Measurements from ENCODE around the gene GMDS. TPM values are rescaled to one million over a fixed set of nuclear protein-coding genes. Genes with fewer than 3 reads are reported as not detected.

Gene GMDS
- total RNA-seq, 2 experiments from 2014 or later, result 36.6 to 42.8 TPM

DNA sequence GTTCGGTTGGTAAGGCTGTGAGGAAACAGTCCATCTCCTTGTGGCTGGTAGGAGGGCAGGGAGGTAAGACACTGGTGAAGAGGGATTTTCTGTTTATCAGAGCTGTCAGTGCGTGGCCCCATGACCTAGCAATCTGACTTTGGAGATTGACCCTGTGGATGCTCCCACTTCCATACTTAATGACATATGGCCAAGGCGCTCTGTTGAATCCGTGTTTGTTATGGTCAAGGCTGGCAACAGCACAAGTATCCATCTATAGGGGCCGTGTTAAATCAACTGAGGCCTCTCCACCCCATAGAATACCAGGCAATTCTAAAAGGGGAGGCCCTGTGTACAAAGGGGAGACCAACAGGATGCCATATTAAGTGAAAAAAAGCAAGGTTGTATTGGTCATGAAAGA lies 661.3 kb downstream of the GMDS start:
- TF ChIP-seq, protein P1, sequence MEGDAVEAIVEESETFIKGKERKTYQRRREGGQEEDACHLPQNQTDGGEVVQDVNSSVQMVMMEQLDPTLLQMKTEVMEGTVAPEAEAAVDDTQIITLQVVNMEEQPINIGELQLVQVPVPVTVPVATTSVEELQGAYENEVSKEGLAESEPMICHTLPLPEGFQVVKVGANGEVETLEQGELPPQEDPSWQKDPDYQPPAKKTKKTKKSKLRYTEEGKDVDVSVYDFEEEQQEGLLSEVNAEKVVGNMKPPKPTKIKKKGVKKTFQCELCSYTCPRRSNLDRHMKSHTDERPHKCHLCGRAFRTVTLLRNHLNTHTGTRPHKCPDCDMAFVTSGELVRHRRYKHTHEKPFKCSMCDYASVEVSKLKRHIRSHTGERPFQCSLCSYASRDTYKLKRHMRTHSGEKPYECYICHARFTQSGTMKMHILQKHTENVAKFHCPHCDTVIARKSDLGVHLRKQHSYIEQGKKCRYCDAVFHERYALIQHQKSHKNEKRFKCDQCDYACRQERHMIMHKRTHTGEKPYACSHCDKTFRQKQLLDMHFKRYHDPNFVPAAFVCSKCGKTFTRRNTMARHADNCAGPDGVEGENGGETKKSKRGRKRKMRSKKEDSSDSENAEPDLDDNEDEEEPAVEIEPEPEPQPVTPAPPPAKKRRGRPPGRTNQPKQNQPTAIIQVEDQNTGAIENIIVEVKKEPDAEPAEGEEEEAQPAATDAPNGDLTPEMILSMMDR (IDR thresholded peaks at IDR 0.05), result no peak
- peaks cover 14% of the 10 kb centered on the region for H3K27me3 Mint-ChIP-seq
- no peak overlapping the region for H3K4me3 Mint-ChIP-seq
- H3K9me3 Mint-ChIP-seq, result no peaks in the 10 kb centered on the region
- intact Hi-C loops (cut with micrococcal nuclease), result no loop called here
- H3K4me1 Mint-ChIP-seq (ENCODE audit: low read depth), result no peaks in the 10 kb centered on the region
- ATAC-seq (no peak), DNase-seq (no peak)
- no peaks in the 10 kb centered on the region for H3K36me3 Mint-ChIP-seq (ENCODE audit: low read depth)
- ChIA-PET CTCF (interaction anchor here (0.8 kb wide), 1 partner anchor 1402 kb away, joined by 3 read pairs; no protein-coding TSS in a partner anchor), POLR2A (no interaction called here)
- no peak overlapping the region for H3K27ac Mint-ChIP-seq

DNA sequence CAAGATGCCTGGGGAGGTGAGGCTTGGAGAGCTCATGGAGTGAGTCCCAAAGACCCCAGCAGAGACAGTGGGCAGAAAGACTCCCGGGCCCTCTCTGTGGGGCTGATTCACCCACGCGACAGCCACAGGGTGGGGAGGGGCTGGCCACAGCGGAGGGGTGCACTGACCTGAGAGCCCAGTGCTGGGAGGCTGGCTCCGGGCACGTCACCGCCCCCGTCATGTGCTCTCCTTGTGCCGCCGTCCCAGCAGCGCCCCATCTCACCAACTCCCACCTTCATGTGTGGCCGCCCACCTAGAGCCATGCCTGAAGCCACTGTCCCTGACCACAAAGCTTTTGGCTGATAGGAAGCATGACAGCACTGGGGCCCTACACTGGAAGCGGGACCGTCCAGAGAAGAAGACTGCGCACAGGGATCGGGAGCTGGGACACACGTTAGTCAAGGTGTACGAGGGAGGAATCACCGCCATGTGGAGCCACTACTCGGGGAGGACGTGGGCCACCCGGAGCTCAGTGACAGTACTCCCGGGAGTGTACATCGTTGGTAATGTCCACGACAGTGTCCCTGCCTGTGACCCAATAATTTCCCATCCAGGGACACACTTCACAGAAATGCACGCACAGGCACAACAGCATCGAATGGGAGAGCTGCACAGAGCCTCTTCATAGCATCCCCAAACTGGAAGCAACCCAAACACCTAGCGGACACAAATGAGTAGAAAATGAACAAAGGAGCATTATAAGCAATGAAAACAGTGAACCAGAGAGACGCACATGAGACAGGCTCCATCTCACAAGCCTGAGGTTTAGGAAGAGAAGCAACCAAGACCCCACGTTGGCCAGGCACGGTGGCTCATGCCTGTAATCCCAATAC lies 664.0 kb downstream of the GMDS start:
- no peaks in the 10 kb centered on the region for H3K9me3 Mint-ChIP-seq
- intact Hi-C loops (cut with micrococcal nuclease), result no loop called here
- H3K4me1 Mint-ChIP-seq (ENCODE audit: low read depth), result no peaks in the 10 kb centered on the region
- ATAC-seq (no peak), DNase-seq (no peak)
- TF ChIP-seq, protein P1 (IDR thresholded peaks at IDR 0.05), result no peak
- no peak overlapping the region for H3K27ac Mint-ChIP-seq
- no peaks in the 10 kb centered on the region for H3K36me3 Mint-ChIP-seq (ENCODE audit: low read depth)
- ChIA-PET CTCF (interaction anchor here (1.0 kb wide), 1 partner anchor 15 kb away, joined by 5 read pairs; no protein-coding TSS in a partner anchor), POLR2A (interaction anchor here (0.6 kb wide), 1 partner anchor 1174 kb away, joined by 3 read pairs; no protein-coding TSS in a partner anchor)
- peaks cover 10% of the 10 kb centered on the region for H3K27me3 Mint-ChIP-seq
- no peak overlapping the region for H3K4me3 Mint-ChIP-seq

- ChIA-PET CTCF (interaction anchor here (1.0 kb wide), 1 partner anchor 16 kb away, joined by 5 read pairs; no protein-coding TSS in a partner anchor), POLR2A (interaction anchor here (0.7 kb wide), 1 partner anchor 127 kb away, joined by 3 read pairs; no protein-coding TSS in a partner anchor)
- Mint-ChIP-seq H3K27ac (no peak overlapping the region), H3K4me1 (ENCODE audit: low read depth) (no peaks in the 10 kb centered on the region), H3K9me3 (no peaks in the 10 kb centered on the region), H3K4me3 (no peak overlapping the region), H3K27me3 (peaks cover 7% of the 10 kb centered on the region), H3K36me3 (ENCODE audit: low read depth) (no peaks in the 10 kb centered on the region)
- intact Hi-C loops (cut with micrococcal nuclease), result no loop called here
- ATAC-seq (no peak), DNase-seq (no peak)
- TF ChIP-seq, protein P1 (IDR thresholded peaks at IDR 0.05), result no peak
These were observed 664.8 kb downstream of the GMDS start for GRCh38 chr6:1580585-1580984.

- ChIA-PET POLR2A (interaction anchor here (0.7 kb wide), 1 partner anchor 127 kb away, joined by 3 read pairs; no protein-coding TSS in a partner anchor), CTCF (interaction anchor here (0.7 kb wide), 1 partner anchor 56 kb away, joined by 4 read pairs; no protein-coding TSS in a partner anchor)
- Mint-ChIP-seq H3K27me3 (peaks cover 7% of the 10 kb centered on the region), H3K4me1 (ENCODE audit: low read depth) (no peaks in the 10 kb centered on the region), H3K9me3 (no peaks in the 10 kb centered on the region), H3K27ac (no peak overlapping the region), H3K4me3 (no peak overlapping the region), H3K36me3 (ENCODE audit: low read depth) (no peaks in the 10 kb centered on the region)
- intact Hi-C loops (cut with micrococcal nuclease), result no loop called here
- TF ChIP-seq, protein P1 (IDR thresholded peaks at IDR 0.05), result no peak
- no peak for DNase-seq
- ATAC-seq, result no peak
These were observed 665.3 kb downstream of the GMDS start for GRCh38 chr6:1580109-1580508.

DNA sequence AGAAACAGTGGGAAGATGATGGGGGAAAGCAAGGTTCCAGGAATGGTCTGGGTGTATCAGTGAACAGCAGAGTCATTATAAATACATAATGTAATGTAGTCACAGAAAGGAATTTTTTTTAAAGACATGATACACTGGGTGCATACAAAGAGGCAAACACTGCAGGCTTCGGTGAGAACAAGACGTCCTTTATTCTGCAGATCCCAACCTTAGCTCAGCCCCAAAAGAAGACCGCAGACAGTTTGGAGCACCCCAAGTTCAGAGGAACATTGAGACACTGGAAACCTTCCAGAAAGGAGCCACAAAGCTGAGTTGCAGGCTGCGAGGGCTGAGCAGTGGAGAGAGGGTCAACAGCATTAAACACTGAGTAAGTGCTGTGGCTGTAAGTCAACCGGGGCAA lies 666.3 kb downstream of the GMDS start:
- no peak for DNase-seq
- POLR2A ChIA-PET, result interaction anchor here (0.6 kb wide), 1 partner anchor 41 kb away, joined by 3 read pairs; no protein-coding TSS in a partner anchor
- intact Hi-C loops (cut with micrococcal nuclease), result no loop called here

More for the DNA sequence above, 666.3 kb downstream of the GMDS start:
- no peak for ATAC-seq
- Mint-ChIP-seq H3K27ac (no peak overlapping the region), H3K4me3 (no peak overlapping the region), H3K4me1 (ENCODE audit: low read depth) (no peaks in the 10 kb centered on the region), H3K27me3 (peaks cover 8% of the 10 kb centered on the region), H3K36me3 (ENCODE audit: low read depth) (no peaks in the 10 kb centered on the region), H3K9me3 (no peaks in the 10 kb centered on the region)
- CTCF ChIA-PET, result no interaction called here
- TF ChIP-seq, protein P1 (IDR thresholded peaks at IDR 0.05), result no peak
